ENCODE measurements around the gene WASF2.

GRCh38 chr1:27464926-27465647 lies 24.9 kb downstream of the WASF2 start:
- TF ChIP-seq CTCF (IDR thresholded peaks at IDR 0.05) = no peak
- no peak for TF ChIP-seq POLR2A (IDR thresholded peaks at IDR 0.05)
